IMR-90 (cell line): ENCODE results near the gene HMX2. TPM values are rescaled to one million over a fixed set of nuclear protein-coding genes. Genes with fewer than 3 reads are reported as not detected.

Experiments used
- ATAC-seq: fragments of 200-7000 bp; cut with Tn5 transposase; 2 replicates; pipeline ENCODE4 v1.9.1; 2020; ENCODE audit warnings: low read depth, mild to moderate bottlenecking, moderate library complexity
- BruUV-seq: library from RNA; stranded (reverse); fragments of 400-500 nt; replicated peaks from 2 replicates; lab custom pipeline; 2021; lab: Mats Ljungman, UMichigan
- CTCF ChIA-PET: fragments of 300-600 bp; formaldehyde crosslinking; extraction: SDS; loops from one replicate; lab custom pipeline; 2021; ENCODE audit warnings: antibody characterized with exemption; lab: Yijun Ruan, JAX
- POLR2A ChIA-PET: fragments of 300-600 bp; sonication (Branson Sonifier 250); formaldehyde crosslinking; loops from one replicate; lab custom pipeline; 2022; ENCODE audit warnings: antibody characterized with exemption; ENCODE audit not compliant: unreplicated experiment; lab: Charles Lee
- DNase-seq: peaks from one replicate; pipeline ENCODE4 v3.0.0; 2013
- H2AFZ ChIP-seq: replicated peaks from 2 replicates; pipeline ENCODE3; 2013; ENCODE audit warnings: low read length, mild to moderate bottlenecking; ENCODE audit not compliant: poor library complexity
- H2AK5ac ChIP-seq: 2 replicates; pipeline ENCODE4 v1.6.1; 2013; ENCODE audit warnings: low read depth, low read length, inconsistent platforms
- H2AK9ac ChIP-seq: replicated peaks from 2 replicates; pipeline ENCODE3; 2013; ENCODE audit warnings: mild to moderate bottlenecking, low read depth, low read length, moderate library complexity; ENCODE audit not compliant: poor library complexity
- H2BK120ac ChIP-seq: 2 replicates; pipeline ENCODE4 v1.6.1; 2013; ENCODE audit warnings: low read depth, low read length, inconsistent platforms
- H2BK15ac ChIP-seq: 3 replicates; pipeline ENCODE4 v1.6.1; 2013; ENCODE audit warnings: low read depth, low read length, inconsistent platforms
- H2BK20ac ChIP-seq: 2 replicates; pipeline ENCODE4 v1.6.1; 2013; ENCODE audit warnings: low read depth, mild to moderate bottlenecking, inconsistent platforms, low read length, moderate library complexity
- H2BK5ac ChIP-seq: 2 replicates; pipeline ENCODE4 v1.6.1; 2013; ENCODE audit warnings: mild to moderate bottlenecking, low read depth, low read length, inconsistent platforms; ENCODE audit not compliant: poor library complexity, severe bottlenecking
- H3K14ac ChIP-seq: replicated peaks from 2 replicates; pipeline ENCODE4 v1.6.1; 2013; ENCODE audit warnings: low read depth, low read length, inconsistent platforms
- H3K18ac ChIP-seq: 2 replicates; pipeline ENCODE4 v1.6.1; 2013; ENCODE audit warnings: low read depth, low read length, control low read depth
- H3K23ac ChIP-seq: 2 replicates; pipeline ENCODE4 v1.6.1; 2013; ENCODE audit warnings: low read depth, low read length, inconsistent platforms
- H3K27ac ChIP-seq: 2 replicates; pipeline ENCODE4 v1.5.1; 2013; ENCODE audit warnings: mild to moderate bottlenecking, control low read depth, low read length; ENCODE audit not compliant: insufficient read depth
- H3K27me3 ChIP-seq: 2 replicates; pipeline ENCODE4 v1.6.1; 2013; ENCODE audit warnings: low read length; ENCODE audit not compliant: control insufficient read depth, insufficient read depth
- H3K36me3 ChIP-seq: 2 replicates; pipeline ENCODE4 v1.6.1; 2013; ENCODE audit warnings: low read length, mixed read lengths; ENCODE audit not compliant: control insufficient read depth, insufficient read depth
- H3K4ac ChIP-seq: 2 replicates; pipeline ENCODE4 v1.6.1; 2013; ENCODE audit warnings: low read depth, low read length, inconsistent platforms
- H3K4me1 ChIP-seq: 2 replicates; pipeline ENCODE4 v1.6.1; 2013; ENCODE audit warnings: low read length, mixed read lengths; ENCODE audit not compliant: control insufficient read depth, insufficient read depth
- H3K4me2 ChIP-seq: 2 replicates; pipeline ENCODE4 v1.6.1; 2013; ENCODE audit warnings: low read depth, mild to moderate bottlenecking, control low read depth, low read length, moderate library complexity
- H3K4me3 ChIP-seq: 2 replicates; pipeline ENCODE4 v1.5.1; 2013; ENCODE audit warnings: low read depth, mild to moderate bottlenecking, control low read depth, low read length, moderate library complexity; ENCODE audit not compliant: insufficient read depth
- H3K56ac ChIP-seq: 2 replicates; pipeline ENCODE4 v1.6.1; 2013; ENCODE audit warnings: low read length, inconsistent platforms; ENCODE audit not compliant: insufficient read depth; ENCODE audit errors: extremely low read depth
- H3K79me1 ChIP-seq, 2 experiments: 2 replicates each; pipeline ENCODE4 v1.6.1; 2013; ENCODE audit warnings: low read length in 2 of 2, inconsistent platforms in 1 of 2, low read depth in 1 of 2
- H3K9ac ChIP-seq: 2 replicates; pipeline ENCODE4 v1.6.1; 2013; ENCODE audit warnings: low read depth, low read length, control low read depth
- H3K9me1 ChIP-seq: 2 replicates; pipeline ENCODE4 v1.6.1; 2013; ENCODE audit warnings: low read length, inconsistent platforms; ENCODE audit not compliant: insufficient read depth
- H3K9me3 ChIP-seq: 2 replicates; pipeline ENCODE4 v1.6.1; 2013; ENCODE audit warnings: low read length; ENCODE audit not compliant: control insufficient read depth, insufficient read depth
- H4K20me1 ChIP-seq: 2 replicates; pipeline ENCODE4 v1.6.1; 2013; ENCODE audit warnings: low read length, inconsistent platforms; ENCODE audit not compliant: insufficient read depth
- H4K5ac ChIP-seq: 2 replicates; pipeline ENCODE4 v1.6.1; 2013; ENCODE audit warnings: mild to moderate bottlenecking, low read depth, low read length, control low read depth
- H4K8ac ChIP-seq, 2 experiments: 2 replicates each; pipeline ENCODE4 v1.6.1; 2013; ENCODE audit warnings: low read depth in 2 of 2, low read length in 2 of 2, control low read depth in 1 of 2, inconsistent platforms in 1 of 2
- H4K91ac ChIP-seq: 2 replicates; pipeline ENCODE4 v1.6.1; 2013; ENCODE audit warnings: low read depth, low read length, inconsistent platforms; ENCODE audit not compliant: insufficient read depth
- CHD1 ChIP-seq: IDR thresholded peaks from 2 replicates; pipeline ENCODE4 v1.6.1; 2012; ENCODE audit warnings: low read depth, low read length, improper control_type of control experiment
- NFE2L2 ChIP-seq: fragments of 150-350 bp; IDR thresholded peaks from 2 replicates; pipeline ENCODE4 v1.6.1; 2016; ENCODE audit warnings: low read depth, mild to moderate bottlenecking, low read length
- RCOR1 ChIP-seq: IDR thresholded peaks from 2 replicates; pipeline ENCODE4 v1.6.1; 2012; ENCODE audit warnings: mild to moderate bottlenecking, low read length, improper control_type of control experiment; ENCODE audit not compliant: insufficient replicate concordance
- WGBS, 2 experiments: methylation state at CpG; one replicate each; pipeline versions ENCODE4 v1.1.5 to v1.1.7; 2013; ENCODE audit warnings: missing lambda C conversion rate in 2 of 2; ENCODE audit not compliant: insufficient read length in 1 of 2; ENCODE audit errors: extremely low coverage in 2 of 2; 5-methylcytosine and 5-hydroxymethylcytosine counted together
- dilution Hi-C: fragments of 300-500 bp; cut with HindIII; formaldehyde crosslinking; loops from one replicate; pipeline ENCODE4 v1.14.3; 2018; ENCODE audit warnings: low sequenced_read_pairs; ENCODE audit not compliant: unreplicated experiment
- in situ Hi-C: fragments of 300-500 bp; cut with MboI; formaldehyde crosslinking; loops from 3 replicates; pipeline ENCODE4 v1.14.3; 2019; ENCODE audit warnings: low sequenced_read_pairs, inconsistent platforms, mixed read lengths
- intact Hi-C: fragments of 100-400 bp; cut with micrococcal nuclease; formaldehyde crosslinking; loops from 2 replicates; pipeline ENCODE4 v1.10.0; 2022
- polyA plus RNA-seq, 3 experiments: library from polyadenylated mRNA; depleted of rRNA; stranded (reverse); fragments of >200 nt; gene quantifications; 2 replicates each; pipeline ENCODE4 v1.2.3, GENCODE V29; 2012; ENCODE audit warnings: low replicate concordance in 1 of 3
- total RNA-seq: library from RNA; depleted of rRNA; stranded (reverse); fragments of >200 nt; gene quantifications from 2 replicates; pipeline ENCODE4 v1.2.3, GENCODE V29; 2012
- TF ChIP-seq, protein P1 (sequence below): fragments of 150-350 bp; IDR thresholded peaks from 2 replicates; pipeline ENCODE4 v1.6.1; 2016; ENCODE audit warnings: low read depth, mild to moderate bottlenecking, low read length, moderate library complexity, borderline replicate concordance

Gene HMX2
- total and polyA plus RNA-seq, 2 of the 4 experiments (the other 2 are of a cell fraction), result not detected

DNA sequence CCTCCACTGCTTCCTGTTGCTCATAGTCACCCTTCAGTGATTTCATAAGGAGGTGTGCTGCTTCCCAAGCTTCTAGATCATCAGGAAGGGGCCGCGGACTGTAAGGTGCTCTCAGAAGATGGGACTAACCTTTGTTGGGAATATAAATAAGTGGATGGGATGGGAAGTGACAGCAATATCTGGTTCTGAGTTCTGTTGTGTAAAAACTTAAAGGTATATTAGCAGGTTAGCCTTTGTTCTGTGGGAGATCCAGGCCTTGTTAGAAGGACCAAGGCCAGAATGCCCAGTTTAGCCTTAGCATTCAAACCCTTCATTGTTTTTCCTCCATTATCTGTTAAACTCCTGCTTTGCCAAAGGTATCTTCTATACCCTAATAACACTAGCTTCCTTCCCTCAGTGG is 18.7 kb downstream of the HMX2 start:
- no peak overlapping the region for H2AFZ ChIP-seq
- TF ChIP-seq CHD1 (no peak), NFE2L2 (no peak), RCOR1 (no peak)
- TF ChIP-seq, protein P1, sequence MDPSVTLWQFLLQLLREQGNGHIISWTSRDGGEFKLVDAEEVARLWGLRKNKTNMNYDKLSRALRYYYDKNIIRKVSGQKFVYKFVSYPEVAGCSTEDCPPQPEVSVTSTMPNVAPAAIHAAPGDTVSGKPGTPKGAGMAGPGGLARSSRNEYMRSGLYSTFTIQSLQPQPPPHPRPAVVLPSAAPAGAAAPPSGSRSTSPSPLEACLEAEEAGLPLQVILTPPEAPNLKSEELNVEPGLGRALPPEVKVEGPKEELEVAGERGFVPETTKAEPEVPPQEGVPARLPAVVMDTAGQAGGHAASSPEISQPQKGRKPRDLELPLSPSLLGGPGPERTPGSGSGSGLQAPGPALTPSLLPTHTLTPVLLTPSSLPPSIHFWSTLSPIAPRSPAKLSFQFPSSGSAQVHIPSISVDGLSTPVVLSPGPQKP, result no peak
- no peak overlapping the region for H3K27ac ChIP-seq
- no peak overlapping the region for H3K4me2 ChIP-seq
- H3K4me1 ChIP-seq, result no peaks in the 10 kb centered on the region
- ATAC-seq (no peak), DNase-seq (no peak)
- H3K9ac ChIP-seq, result no peak overlapping the region
- dilution Hi-C loops (no loop called here), in situ Hi-C loops (loop anchor here (25.0 kb wide), 2 partner anchors 304 to 1029 kb away; no protein-coding TSS in a partner anchor), intact Hi-C loops (no loop called here)
- no peak overlapping the region for H2AK9ac ChIP-seq
- H3K23ac ChIP-seq, result no peak overlapping the region
- H2BK5ac ChIP-seq, result no peak overlapping the region
- peaks cover 35 to 43% of the 10 kb centered on the region in 2 experiments for H3K79me1 ChIP-seq
- no peak overlapping the region for H3K56ac ChIP-seq
- CTCF ChIA-PET, result no interaction called here
- H3K9me1 ChIP-seq, result 0 out of 2 replicates have a peak, but pooled peaks cover 2% of the 10 kb centered on the region
- no peak overlapping the region for H4K8ac ChIP-seq
- peaks cover 22% of the 10 kb centered on the region for H3K36me3 ChIP-seq
- H2AK5ac ChIP-seq, result no peak overlapping the region
- 100% methylated on average over 2 of the region's 2 CpGs; no CpG with 5 or more reads in 1 of the 2 experiments for WGBS, 2 experiments
- no TSS peak for BruUV-seq
- no peaks in the 10 kb centered on the region for H3K27me3 ChIP-seq
- no peak overlapping the region for H2BK120ac ChIP-seq
- no peaks in the 10 kb centered on the region for H3K9me3 ChIP-seq
- H3K18ac ChIP-seq, result no peak overlapping the region
- peaks cover 8% of the 10 kb centered on the region for H4K20me1 ChIP-seq
- H3K4ac ChIP-seq, result no peak overlapping the region
- POLR2A ChIA-PET, result no interaction called here
- H4K5ac ChIP-seq, result no peak overlapping the region
- H3K14ac ChIP-seq, result no peak overlapping the region
- no peak overlapping the region for H3K4me3 ChIP-seq
- H2BK15ac ChIP-seq, result no peak overlapping the region
- H4K91ac ChIP-seq, result no peak overlapping the region
- H2BK20ac ChIP-seq, result no peak overlapping the region
